SK-N-SH (cell line): Measurements from ENCODE around the gene PRICKLE3. TPM values are rescaled to one million over a fixed set of nuclear protein-coding genes. Genes with fewer than 3 reads are reported as not detected.

ENCODE experiments used
- CTCF ChIA-PET: fragments of 300-600, 350-600 bp; formaldehyde crosslinking; extraction: SDS; loops from one replicate; lab custom pipeline; 2021; lab: Yijun Ruan, JAX
- POLR2A ChIA-PET: fragments of 350-600 bp; sonication (Branson Sonifier 250); formaldehyde crosslinking; extraction: SDS; loops from one replicate; lab custom pipeline; 2020; ENCODE audit warnings: antibody characterized with exemption, inconsistent platforms; lab: Yijun Ruan, JAX
- DNase-seq: peaks from one replicate; pipeline ENCODE4 v3.0.0; 2012
- H2AFZ ChIP-seq: fragments of 200-600 bp; sonication (generic); 2 replicates; pipeline ENCODE4 v1.8.1; 2016; ENCODE audit warnings: antibody characterized with exemption, mild to moderate bottlenecking, low read depth
- H3F3A ChIP-seq: fragments of 200-600 bp; sonication (generic); replicated peaks from 2 replicates; pipeline ENCODE3; 2016; ENCODE audit warnings: antibody characterized with exemption, mild to moderate bottlenecking; ENCODE audit not compliant: insufficient read depth
- H3K27ac ChIP-seq, 2 experiments: fragments of 200-500 bp in 1 of 2; fragments of 200-600 bp in 1 of 2; sonication (Bioruptor generic) in 1 of 2; sonication (generic), shearing (Covaris generic) in 1 of 2; 2 replicates each; pipeline versions ENCODE4 v1.5.1 to v1.6.1; 2014 to 2016; ENCODE audit warnings: low read depth in 2 of 2, inconsistent platforms in 1 of 2, low read length in 1 of 2, mild to moderate bottlenecking in 1 of 2, mixed read lengths in 1 of 2
- H3K27me3 ChIP-seq: fragments of 200-600 bp; sonication (generic), shearing (Covaris generic); 2 replicates; pipeline ENCODE4 v1.6.1; 2016; ENCODE audit warnings: mixed run types; ENCODE audit not compliant: insufficient read depth
- H3K36me3 ChIP-seq, 2 experiments: fragments of 200-500 bp in 1 of 2; fragments of 200-600 bp in 1 of 2; sonication (Bioruptor generic) in 1 of 2; sonication (generic) in 1 of 2; replicated peaks in 1 of 2; 2 replicates each; pipeline versions ENCODE3 to v1.5.1; 2014 to 2016; ENCODE audit warnings: low read length in 1 of 2, mild to moderate bottlenecking in 1 of 2; ENCODE audit not compliant: insufficient read depth in 2 of 2, control insufficient read depth in 1 of 2
- H3K4me1 ChIP-seq, 2 experiments: fragments of 200-500 bp in 1 of 2; fragments of 200-600 bp in 1 of 2; sonication (Bioruptor generic) in 1 of 2; sonication (generic), shearing (Covaris generic) in 1 of 2; 2 replicates each; pipeline versions ENCODE4 v1.5.1 to v1.6.1; 2014 to 2016; ENCODE audit warnings: low read depth in 1 of 2, low read length in 1 of 2, mixed run types in 1 of 2; ENCODE audit not compliant: insufficient read depth in 2 of 2, control insufficient read depth in 1 of 2
- H3K4me2 ChIP-seq: fragments of 200-600 bp; sonication (generic), shearing (Covaris generic); 2 replicates; pipeline ENCODE4 v1.6.1; 2017; ENCODE audit warnings: mixed run types
- H3K4me3 ChIP-seq, 2 experiments: fragments of 200-500 bp in 1 of 2; fragments of 200-600 bp in 1 of 2; sonication (Bioruptor generic) in 1 of 2; sonication (generic), shearing (Covaris generic) in 1 of 2; 2 replicates each; pipeline versions ENCODE4 v1.5.1 to v1.8.1; 2014 to 2016; ENCODE audit warnings: low read depth in 2 of 2, inconsistent platforms in 1 of 2, low read length in 1 of 2, mild to moderate bottlenecking in 1 of 2, mixed read lengths in 1 of 2, moderate library complexity in 1 of 2
- H3K79me2 ChIP-seq: fragments of 200-600 bp; sonication (generic); 2 replicates; pipeline ENCODE4 v1.8.1; 2017; ENCODE audit warnings: mild to moderate bottlenecking; ENCODE audit not compliant: insufficient read depth
- H3K9ac ChIP-seq: fragments of 200-600 bp; sonication (generic); 2 replicates; pipeline ENCODE4 v1.6.1; 2017; ENCODE audit warnings: mixed run types
- H3K9me2 ChIP-seq: fragments of 200-600 bp; sonication (generic); 2 replicates; pipeline ENCODE4 v1.6.1; 2017; ENCODE audit warnings: mixed run types
- H3K9me3 ChIP-seq: fragments of 200-600 bp; sonication (generic); 2 replicates; pipeline ENCODE4 v1.6.1; 2017; ENCODE audit warnings: mixed run types, mild to moderate bottlenecking, moderate library complexity
- H4K20me1 ChIP-seq: fragments of 200-600 bp; sonication (generic); 2 replicates; pipeline ENCODE4 v1.6.1; 2017; ENCODE audit warnings: mild to moderate bottlenecking, mixed run types; ENCODE audit not compliant: insufficient read depth
- ELF1 ChIP-seq: IDR thresholded peaks from 2 replicates; pipeline ENCODE4 v1.4.0; 2012
- EZH2phosphoT487 ChIP-seq: fragments of 200-600 bp; sonication (generic); IDR thresholded peaks from 2 replicates; pipeline ENCODE4 v1.6.1; 2017; ENCODE audit warnings: low read depth, mixed run types, mild to moderate bottlenecking, antibody characterized with exemption, moderate library complexity, borderline replicate concordance
- FOSL2 ChIP-seq: IDR thresholded peaks from 2 replicates; pipeline ENCODE4 v1.4.0; 2012; ENCODE audit warnings: low read depth, mild to moderate bottlenecking, moderate library complexity, borderline replicate concordance
- NFIC ChIP-seq: IDR thresholded peaks from 2 replicates; pipeline ENCODE4 v1.4.0; 2012; ENCODE audit warnings: borderline replicate concordance
- POLR2AphosphoS5 ChIP-seq: IDR thresholded peaks from 2 replicates; pipeline ENCODE4 v1.6.1; 2012; ENCODE audit warnings: low read depth, low read length
- RCOR1 ChIP-seq: fragments of 150-350 bp; IDR thresholded peaks from 2 replicates; pipeline ENCODE4 v1.6.1; 2017; ENCODE audit warnings: antibody characterized with exemption, low read length
- SIN3A ChIP-seq: IDR thresholded peaks from 2 replicates; pipeline ENCODE4 v1.6.1; 2012; ENCODE audit warnings: low read depth, mild to moderate bottlenecking, low read length, moderate library complexity, borderline replicate concordance
- TCF12 ChIP-seq: IDR thresholded peaks from 2 replicates; pipeline ENCODE4 v1.4.0; 2012
- WGBS: methylation state at CpG from one replicate; pipeline ENCODE4 v1.1.6; 2017; ENCODE audit warnings: low lambda C conversion rate; 5-methylcytosine and 5-hydroxymethylcytosine counted together
- polyA plus RNA-seq, 3 experiments: library from polyadenylated mRNA; depleted of rRNA; stranded (reverse); fragments of >200 nt; gene quantifications; 2 replicates each; pipeline ENCODE4 v1.2.3, GENCODE V29; 2012
- TF ChIP-seq, protein P1 (sequence below): IDR thresholded peaks from 2 replicates; pipeline ENCODE4 v1.4.0; 2012; ENCODE audit warnings: low read depth

PRICKLE3 gene
- polyA plus RNA-seq, 1 of the 3 experiments (the other 2 are of a cell fraction) = 0.07 TPM

- Histone ChIP-seq H3K4me2 (peak overlapping the region; percentile 69), H3K4me1 (peaks cover 4 to 11% of the 10 kb centered on the region in 2 experiments; a peak in 1 of 4 replicates), H3K9me3 (no peaks in the 10 kb centered on the region), H3F3A (peaks cover 9% of the 10 kb centered on the region), H3K9me2 (no peaks in the 10 kb centered on the region), H2AFZ (no peak overlapping the region; the same call in 1 of the 2 replicates), H3K27ac (peak overlapping the region in 1 of 2 experiments; percentile 75; a peak in 2 of 4 replicates), H4K20me1 (no peaks in the 10 kb centered on the region), H3K79me2 (peaks cover 9% of the 10 kb centered on the region; the same call in 1 of the 2 replicates), H3K9ac (no peak overlapping the region), H3K4me3 (no peak overlapping the region; a peak in 1 of 4 replicates), H3K27me3 (no peaks in the 10 kb centered on the region; the same call in 1 of the 2 replicates), H3K36me3 (no peaks in the 10 kb centered on the region)
- ChIA-PET POLR2A (no interaction called here), CTCF (interaction anchor here (0.8 kb wide), 1 partner anchor 12 kb away, joined by 3 read pairs; no protein-coding TSS in a partner anchor)
- TF ChIP-seq POLR2AphosphoS5 (no peak), EZH2phosphoT487 (no peak)
- TF ChIP-seq, protein P1, sequence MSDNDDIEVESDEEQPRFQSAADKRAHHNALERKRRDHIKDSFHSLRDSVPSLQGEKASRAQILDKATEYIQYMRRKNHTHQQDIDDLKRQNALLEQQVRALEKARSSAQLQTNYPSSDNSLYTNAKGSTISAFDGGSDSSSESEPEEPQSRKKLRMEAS = no peak
- WGBS = 67% methylated on average over 3 of the region's 3 CpGs
- DNase-seq = no peak
These were observed 18.4 kb downstream of the PRICKLE3 start for GRCh38 chrX:49167740-49168108.

DNA sequence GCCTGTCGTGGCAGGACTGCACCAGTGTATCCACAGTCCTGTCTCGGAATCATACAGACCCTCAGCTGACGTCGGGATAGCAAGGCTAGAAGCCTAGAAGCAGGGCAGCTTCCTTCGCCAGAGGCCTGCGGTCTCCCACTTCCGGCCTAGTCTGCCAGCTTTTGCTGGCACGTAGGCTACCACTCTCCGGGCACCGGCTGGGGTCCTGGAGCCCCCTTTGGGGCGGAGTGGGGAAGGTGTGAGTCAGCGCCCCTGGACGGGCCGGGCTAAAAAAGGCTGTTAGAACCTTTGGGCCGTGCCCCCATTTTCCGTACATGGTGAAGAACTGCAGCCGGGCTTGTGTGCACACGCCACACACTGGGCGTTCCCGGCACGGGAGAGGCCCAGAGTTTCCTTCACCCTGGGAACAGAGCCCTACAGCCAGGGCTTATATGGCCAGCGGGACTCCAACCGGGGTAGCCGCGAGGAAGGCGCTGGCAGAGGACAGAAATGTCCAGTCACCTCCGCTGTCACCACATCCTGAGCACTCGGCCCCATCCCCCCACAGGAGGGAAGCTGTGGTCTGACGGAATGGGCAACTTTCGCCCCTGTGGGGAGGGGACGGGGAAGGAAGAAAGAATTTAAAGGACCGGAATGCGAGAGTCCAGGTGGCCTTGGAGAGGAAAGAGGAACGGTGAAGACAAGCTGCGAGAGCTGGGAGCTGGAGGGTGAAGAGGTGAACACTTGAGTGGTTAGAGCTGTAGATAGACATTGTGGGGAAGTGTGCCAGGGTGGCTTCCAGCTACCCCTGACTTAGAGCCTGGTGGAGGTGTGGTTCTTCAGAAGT is 19.0 kb downstream of the PRICKLE3 start:
- POLR2A ChIA-PET = interaction anchor here (0.9 to 1.1 kb wide), 2 partner anchors 22 to 269 kb away, joined by 3 to 4 read pairs; partner anchors contain the start of gene PQBP1
- no peaks in the 10 kb centered on the region for H4K20me1 ChIP-seq
- TF ChIP-seq ELF1 (0 out of 2 replicates have a peak, but pooled peaks have one; percentile 19), TCF12 (peak; percentile 15; the same call in 1 of the 2 replicates), NFIC (peak; percentile 80; the same call in 1 of the 2 replicates), SIN3A (no peak), FOSL2 (0 out of 2 replicates have a peak, but pooled peaks have one; percentile 11), RCOR1 (no peak)
- TF ChIP-seq, protein P1 = peak; percentile 49; the same call in 1 of the 2 replicates
- TF ChIP-seq, all 33 proteins: peak for 5
- Histone ChIP-seq H3K4me3 (peak overlapping the region; percentile 6 to 36; a peak in 1 of 4 replicates), H3F3A (peaks cover 9% of the 10 kb centered on the region), H3K9ac (peak overlapping the region; percentile 38; the same call in 1 of the 2 replicates), H3K36me3 (no peaks in the 10 kb centered on the region), H3K79me2 (peaks cover 3% of the 10 kb centered on the region; the same call in 1 of the 2 replicates), H2AFZ (peak overlapping the region; percentile 69), H3K27me3 (no peaks in the 10 kb centered on the region; the same call in 1 of the 2 replicates), H3K9me2 (no peaks in the 10 kb centered on the region), H3K4me1 (peaks cover 4 to 11% of the 10 kb centered on the region in 2 experiments; a peak in 1 of 4 replicates), H3K9me3 (no peaks in the 10 kb centered on the region), H3K27ac (peak overlapping the region in 1 of 2 experiments; percentile 75; a peak in 2 of 4 replicates), H3K4me2 (peak overlapping the region; percentile 69)
- CTCF ChIA-PET = interaction anchor here (0.8 kb wide), 1 partner anchor 11 kb away, joined by 3 read pairs; no protein-coding TSS in a partner anchor
- WGBS = 44% methylated on average over 19 of the region's 35 CpGs
- DNase-seq = peak; percentile 30
